GM18873 (cell line): ENCODE data around the gene MED14.

ENCODE experiments used
- ATAC-seq: cut with Tn5 transposase; IDR thresholded peaks from one replicate; pipeline ENCODE4 v1.9.1; 2021; ENCODE audit warnings: mild to moderate bottlenecking, moderate library complexity, moderate number of reproducible peaks; ENCODE audit not compliant: unreplicated experiment, low FRiP score

Gene MED14

GRCh38 chrX:40617566-40617965 is 117.8 kb downstream of the MED14 start:
- ATAC-seq = no peak

- no peak for ATAC-seq
Observed at GRCh38 chrX:40615976-40616375, 119.4 kb downstream of the MED14 start.

- no peak for ATAC-seq
Observed at GRCh38 chrX:40612511-40612910, 122.8 kb downstream of the MED14 start.

- ATAC-seq = no peak
Observed at GRCh38 chrX:40607381-40607780, 128.0 kb downstream of the MED14 start.

GRCh38 chrX:40603446-40603845 is 131.9 kb downstream of the MED14 start:
- no peak for ATAC-seq
